ENCODE data around the gene FTH1. TPM values are rescaled to one million over a fixed set of nuclear protein-coding genes. Genes with fewer than 3 reads are reported as not detected.

Gene FTH1
- total RNA-seq, 2 experiments from 2014 or later, result 915 to 922 TPM

GRCh38 chr11:61975638-61976419, 8.4 kb upstream of the FTH1 start:
- no peak overlapping the region for H3K4me3 Mint-ChIP-seq
- ChIA-PET POLR2A (no interaction called here), CTCF (no interaction called here)
- intact Hi-C loops (cut with micrococcal nuclease), result no loop called here
- H3K27me3 Mint-ChIP-seq, result no peaks in the 10 kb centered on the region
- peaks cover 27% of the 10 kb centered on the region for H3K4me1 Mint-ChIP-seq (ENCODE audit: low read depth)
- no peaks in the 10 kb centered on the region for H3K9me3 Mint-ChIP-seq
- no peak for DNase-seq
- H3K27ac Mint-ChIP-seq, result no peak overlapping the region
- H3K36me3 Mint-ChIP-seq, result no peaks in the 10 kb centered on the region

- H3K36me3 Mint-ChIP-seq, result no peaks in the 10 kb centered on the region
- ChIA-PET CTCF (no interaction called here), POLR2A (no interaction called here)
- H3K4me3 Mint-ChIP-seq, result no peak overlapping the region
- no peak for DNase-seq
- H3K27me3 Mint-ChIP-seq, result no peaks in the 10 kb centered on the region
- H3K4me1 Mint-ChIP-seq (ENCODE audit: low read depth), result peaks cover 30% of the 10 kb centered on the region
- intact Hi-C loops (cut with micrococcal nuclease), result no loop called here
- no peaks in the 10 kb centered on the region for H3K9me3 Mint-ChIP-seq
- H3K27ac Mint-ChIP-seq, result no peak overlapping the region
Measured at GRCh38 chr11:61974766-61975631, 7.6 kb upstream of the FTH1 start.

GRCh38 chr11:61973476-61974162, 6.2 kb upstream of the FTH1 start:
- Mint-ChIP-seq H3K27ac (peak overlapping the region; percentile 90), H3K9me3 (no peaks in the 10 kb centered on the region), H3K27me3 (no peaks in the 10 kb centered on the region), H3K4me1 (ENCODE audit: low read depth) (peaks cover 43% of the 10 kb centered on the region), H3K4me3 (no peak overlapping the region), H3K36me3 (no peaks in the 10 kb centered on the region)
- DNase-seq, result no peak
- CTCF ChIA-PET, result interaction anchor here (2.5 to 3.6 kb wide), 2 partner anchors 27 to 108 kb away, joined by 13 to 17 read pairs; no protein-coding TSS in a partner anchor
- intact Hi-C loops (cut with micrococcal nuclease), result no loop called here
- POLR2A ChIA-PET, result interaction anchor here (0.7 kb wide), 1 partner anchor 9 kb away, joined by 3 read pairs; no protein-coding TSS in a partner anchor

GRCh38 chr11:61972672-61973475, 5.4 kb upstream of the FTH1 start:
- H3K9me3 Mint-ChIP-seq, result no peaks in the 10 kb centered on the region
- ChIA-PET POLR2A (interaction anchor here (0.7 to 0.9 kb wide), 2 partner anchors 9 to 135 kb away, joined by 3 read pairs; no protein-coding TSS in a partner anchor), CTCF (interaction anchor here (0.9 to 3.6 kb wide), 6 partner anchors 10 to 135 kb away, joined by 3 to 17 read pairs (median 8); no protein-coding TSS in a partner anchor)
- H3K27me3 Mint-ChIP-seq, result no peaks in the 10 kb centered on the region
- peak overlapping the region; percentile 90 for H3K27ac Mint-ChIP-seq
- DNase-seq, result peak; percentile 36
- H3K36me3 Mint-ChIP-seq, result peaks cover 2% of the 10 kb centered on the region
- peaks cover 48% of the 10 kb centered on the region for H3K4me1 Mint-ChIP-seq (ENCODE audit: low read depth)
- peak overlapping the region; percentile 43 for H3K4me3 Mint-ChIP-seq
- intact Hi-C loops (cut with micrococcal nuclease), result loop anchor here (1.0 kb wide), 1 partner anchor 52 kb away; no protein-coding TSS in a partner anchor

- ChIA-PET POLR2A (interaction anchor here (0.9 kb wide), 1 partner anchor 136 kb away, joined by 3 read pairs; no protein-coding TSS in a partner anchor), CTCF (interaction anchor here (0.9 to 3.6 kb wide), 6 partner anchors 9 to 136 kb away, joined by 3 to 17 read pairs (median 8); no protein-coding TSS in a partner anchor)
- intact Hi-C loops (cut with micrococcal nuclease), result loop anchor here (1.0 kb wide), 1 partner anchor 53 kb away; no protein-coding TSS in a partner anchor
- Mint-ChIP-seq H3K27ac (peak overlapping the region; percentile 90), H3K27me3 (no peaks in the 10 kb centered on the region), H3K9me3 (no peaks in the 10 kb centered on the region), H3K4me1 (ENCODE audit: low read depth) (peaks cover 48% of the 10 kb centered on the region), H3K4me3 (peak overlapping the region; percentile 43), H3K36me3 (peaks cover 2% of the 10 kb centered on the region)
- DNase-seq, result no peak
Measured at GRCh38 chr11:61972112-61972671, 4.8 kb upstream of the FTH1 start.

GRCh38 chr11:61971248-61972111, 4.0 kb upstream of the FTH1 start:
- peak; percentile 83 for DNase-seq
- ChIA-PET CTCF (interaction anchor here (0.6 to 3.6 kb wide), 6 partner anchors 9 to 709 kb away, joined by 3 to 17 read pairs (median 6); no protein-coding TSS in a partner anchor), POLR2A (interaction anchor here (0.9 kb wide), 1 partner anchor 137 kb away, joined by 3 read pairs; no protein-coding TSS in a partner anchor)
- Mint-ChIP-seq H3K4me3 (no peak overlapping the region), H3K9me3 (no peaks in the 10 kb centered on the region), H3K36me3 (peaks cover 7% of the 10 kb centered on the region), H3K27ac (peak overlapping the region; percentile 90), H3K27me3 (no peaks in the 10 kb centered on the region), H3K4me1 (ENCODE audit: low read depth) (peaks cover 49% of the 10 kb centered on the region)
- intact Hi-C loops (cut with micrococcal nuclease), result loop anchor here (1.0 kb wide), 1 partner anchor 54 kb away; no protein-coding TSS in a partner anchor

GRCh38 chr11:61969838-61970662, 2.6 kb upstream of the FTH1 start:
- H3K27ac Mint-ChIP-seq, result peak overlapping the region; percentile 52

GRCh38 chr11:61969391-61969758, 1.9 kb upstream of the FTH1 start:
- peak overlapping the region; percentile 53 for H3K4me3 Mint-ChIP-seq
- no peaks in the 10 kb centered on the region for H3K9me3 Mint-ChIP-seq
- intact Hi-C loops (cut with micrococcal nuclease), result loop anchor here (5.0 kb wide), 3 partner anchors 72 to 583 kb away; partner anchors contain the start of gene FADS1
- H3K4me1 Mint-ChIP-seq (ENCODE audit: low read depth), result peaks cover 62% of the 10 kb centered on the region
- ChIA-PET CTCF (interaction anchor here (1.7 to 3.3 kb wide), 4 partner anchors 22 to 172 kb away, joined by 5 to 15 read pairs (median 14); no protein-coding TSS in a partner anchor), POLR2A (interaction anchor here (1.9 to 2.8 kb wide), 2 partner anchors 9 to 112 kb away, joined by 6 to 11 read pairs; no protein-coding TSS in a partner anchor)
- no peak for DNase-seq
- H3K27ac Mint-ChIP-seq, result peak overlapping the region; percentile 65
- H3K36me3 Mint-ChIP-seq, result peaks cover 27% of the 10 kb centered on the region
- no peaks in the 10 kb centered on the region for H3K27me3 Mint-ChIP-seq

More at GRCh38 chr11:61969838-61970662, 2.6 kb upstream of the FTH1 start:
- no peaks in the 10 kb centered on the region for H3K27me3 Mint-ChIP-seq
- DNase-seq, result no peak
- H3K36me3 Mint-ChIP-seq, result peaks cover 20% of the 10 kb centered on the region
- peaks cover 56% of the 10 kb centered on the region for H3K4me1 Mint-ChIP-seq (ENCODE audit: low read depth)
- no peaks in the 10 kb centered on the region for H3K9me3 Mint-ChIP-seq
- ChIA-PET POLR2A (no interaction called here), CTCF (interaction anchor here (0.7 to 3.6 kb wide), 5 partner anchors 23 to 112 kb away, joined by 5 to 15 read pairs (median 13); no protein-coding TSS in a partner anchor)
- H3K4me3 Mint-ChIP-seq, result no peak overlapping the region
- intact Hi-C loops (cut with micrococcal nuclease), result loop anchor here (5.0 kb wide), 3 partner anchors 73 to 582 kb away; partner anchors contain the start of gene FADS1

GRCh38 chr11:61968758-61969390, 1.4 kb upstream of the FTH1 start:
- DNase-seq, result no peak
- Mint-ChIP-seq H3K4me1 (ENCODE audit: low read depth) (peaks cover 67% of the 10 kb centered on the region), H3K27me3 (no peaks in the 10 kb centered on the region), H3K36me3 (peaks cover 32% of the 10 kb centered on the region), H3K9me3 (no peaks in the 10 kb centered on the region), H3K4me3 (peak overlapping the region; percentile 84), H3K27ac (peak overlapping the region; percentile 93)
- CTCF ChIA-PET, result interaction anchor here (1.0 to 3.3 kb wide), 7 partner anchors 21 to 175 kb away, joined by 3 to 15 read pairs (median 6); no protein-coding TSS in a partner anchor
- POLR2A ChIA-PET, result interaction anchor here (1.7 to 2.8 kb wide), 4 partner anchors 10 to 177 kb away, joined by 6 to 12 read pairs (median 10); partner anchors contain the start of genes FEN1 and TMEM258
- intact Hi-C loops (cut with micrococcal nuclease), result loop anchor here (5.0 kb wide), 3 partner anchors 72 to 583 kb away; partner anchors contain the start of gene FADS1

Data from activated CD4-positive, alpha-beta memory T cell treated with anti-CD3 and anti-CD28 coated beads for 36 hours (primary cell).